ENCODE data around the gene UBE2F. TPM values are rescaled to one million over a fixed set of nuclear protein-coding genes. Genes with fewer than 3 reads are reported as not detected.
"Not testable (repeated sequence)": the region's sequence is repeated elsewhere in the genome, so short reads cannot be mapped to it uniquely, and the experiment has no call there.

The UBE2F gene
- total and polyA plus RNA-seq, 9 donors = 20.3 to 48.4 (median 23.8) TPM

GRCh38 chr2:238065071-238065846, 98.4 kb downstream of the UBE2F start:
- H3K4me3 ChIP-seq = no peak overlapping the region
- intact Hi-C loops (cut with DNase I) = no loop called here
- H3K27me3 ChIP-seq = no peaks in the 10 kb centered on the region
- no peaks in the 10 kb centered on the region for H3K36me3 ChIP-seq
- H3K27ac ChIP-seq = no peak overlapping the region
- no peaks in the 10 kb centered on the region for H3K4me1 ChIP-seq (ENCODE audit: insufficient read depth)
- 86 to 91% (median 86%) methylated on average over 18 of the region's 18 CpGs for WGBS, 3 donors
- no peaks in the 10 kb centered on the region for H3K9me3 ChIP-seq
- DNase-seq = no peak
- no peak for TF ChIP-seq CTCF (IDR thresholded peaks at IDR 0.05)
- no peak for TF ChIP-seq POLR2A (IDR thresholded peaks at IDR 0.05)
- no peak for TF ChIP-seq EP300 (IDR thresholded peaks at IDR 0.05)

GRCh38 chr2:238066218-238066617, 99.4 kb downstream of the UBE2F start:
- H3K9me3 ChIP-seq = no peaks in the 10 kb centered on the region

GRCh38 chr2:238066718-238067117, 99.9 kb downstream of the UBE2F start:
- DNase-seq; H3K9me3 ChIP-seq; H3K27me3 ChIP-seq; H3K36me3 ChIP-seq; H3K4me3 ChIP-seq; H3K27ac ChIP-seq; intact Hi-C loops (cut with DNase I); H3K4me1 ChIP-seq (ENCODE audit: insufficient read depth): not testable (repeated sequence)
- WGBS, 3 donors = 95 to 96% (median 95%) methylated on average over 7 of the region's 7 CpGs

More at GRCh38 chr2:238066218-238066617, 99.4 kb downstream of the UBE2F start:
- Histone ChIP-seq H3K4me3 (no peak overlapping the region), H3K4me1 (ENCODE audit: insufficient read depth) (no peaks in the 10 kb centered on the region), H3K36me3 (no peaks in the 10 kb centered on the region), H3K27me3 (no peaks in the 10 kb centered on the region), H3K27ac (no peak overlapping the region)
- intact Hi-C loops (cut with DNase I) = no loop called here
- TF ChIP-seq EP300 (IDR thresholded peaks at IDR 0.05) = no peak
- no peak for TF ChIP-seq POLR2A (IDR thresholded peaks at IDR 0.05)
- TF ChIP-seq CTCF (IDR thresholded peaks at IDR 0.05) = no peak
- 87 to 92% (median 87%) methylated on average over 9 of the region's 9 CpGs for WGBS, 3 donors
- DNase-seq = no peak

GRCh38 chr2:238067939-238068338, 101.1 kb downstream of the UBE2F start:
- H3K4me3 ChIP-seq = no peak overlapping the region
- no peaks in the 10 kb centered on the region for H3K27me3 ChIP-seq
- H3K27ac ChIP-seq = no peak overlapping the region
- 91 to 95% (median 94%) methylated on average over 7 of the region's 7 CpGs for WGBS, 3 donors
- H3K36me3 ChIP-seq = no peaks in the 10 kb centered on the region
- H3K9me3 ChIP-seq = no peaks in the 10 kb centered on the region
- no peaks in the 10 kb centered on the region for H3K4me1 ChIP-seq (ENCODE audit: insufficient read depth)
- DNase-seq = no peak
- TF ChIP-seq POLR2A (IDR thresholded peaks at IDR 0.05) (no peak), EP300 (IDR thresholded peaks at IDR 0.05) (no peak), CTCF (IDR thresholded peaks at IDR 0.05) (no peak)
- intact Hi-C loops (cut with DNase I) = no loop called here

- no peak overlapping the region for H3K4me3 ChIP-seq
- H3K27ac ChIP-seq = no peak overlapping the region
- H3K9me3 ChIP-seq = no peaks in the 10 kb centered on the region
- no peaks in the 10 kb centered on the region for H3K27me3 ChIP-seq
- no peaks in the 10 kb centered on the region for H3K4me1 ChIP-seq (ENCODE audit: insufficient read depth)
- H3K36me3 ChIP-seq = no peaks in the 10 kb centered on the region
- no peak for DNase-seq
- intact Hi-C loops (cut with DNase I) = no loop called here
- TF ChIP-seq POLR2A (IDR thresholded peaks at IDR 0.05) = no peak
- TF ChIP-seq EP300 (IDR thresholded peaks at IDR 0.05) = no peak
- TF ChIP-seq CTCF (IDR thresholded peaks at IDR 0.05) = no peak
- 93 to 97% (median 95%) methylated on average over 10 of the region's 10 CpGs for whole genome bisulfite sequencing, 3 donors
Measured at GRCh38 chr2:238069021-238069709, 102.4 kb downstream of the UBE2F start.

All from ovary (tissue), 9 donors.